ENCODE results near the gene EBI3.
"Not testable (repeated sequence)": the region's sequence is repeated elsewhere in the genome, so short reads cannot be mapped to it uniquely, and the experiment has no call there.

- not testable (repeated sequence) for TF ChIP-seq ESRRG (CRISPR knock-in tag; IDR thresholded peaks at IDR 0.05); OSR1 (CRISPR knock-in tag; IDR thresholded peaks at IDR 0.05); ZNF70 (CRISPR knock-in tag; IDR thresholded peaks at IDR 0.05); CSRNP3 (CRISPR knock-in tag; IDR thresholded peaks at IDR 0.05); SNAI2 (CRISPR knock-in tag; IDR thresholded peaks at IDR 0.05); PATZ1 (CRISPR knock-in tag; IDR thresholded peaks at IDR 0.05; ENCODE audit: borderline replicate concordance); ZNF565 (CRISPR knock-in tag; conservative IDR thresholded peaks at IDR 0.05; ENCODE audit: low read depth); GLIS3 (CRISPR knock-in tag; IDR thresholded peaks at IDR 0.05); ARNTL (CRISPR knock-in tag; IDR thresholded peaks at IDR 0.05; ENCODE audit: borderline replicate concordance, low read depth); ISL1 (CRISPR knock-in tag; IDR thresholded peaks at IDR 0.05)
Measured at GRCh38 chr19:4286141-4286540, 56.8 kb downstream of the EBI3 start.
